ENCODE data around the gene DDAH1. TPM values are rescaled to one million over a fixed set of nuclear protein-coding genes. Genes with fewer than 3 reads are reported as not detected.

Gene DDAH1
- total and polyA plus RNA-seq, 2 of the 4 experiments (the other 2 are of a cell fraction): 78.0 to 94.5 TPM

DNA sequence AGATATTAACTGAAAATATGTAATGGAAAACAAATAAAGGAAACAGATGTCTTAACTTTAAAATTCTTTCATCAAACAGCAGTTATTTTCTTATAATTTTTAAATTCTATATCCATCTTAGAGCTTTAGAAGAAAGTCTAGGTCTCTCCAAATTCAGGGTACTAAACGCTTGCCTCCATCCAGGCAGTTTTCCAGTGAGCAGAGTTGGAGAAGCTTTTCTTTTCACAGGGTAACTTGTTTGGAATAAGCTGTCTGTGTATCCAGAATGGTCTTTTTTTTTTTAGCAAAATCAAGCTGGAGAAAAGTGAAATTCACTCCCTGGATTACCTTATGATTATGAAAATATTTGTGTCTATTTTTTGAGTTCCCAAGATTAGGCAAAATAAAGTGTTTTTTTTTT lies 88.6 kb downstream of the DDAH1 start:
- no peak overlapping the region for H3K14ac ChIP-seq (replicated peaks; ENCODE audit: low read depth, low read length)
- no peak overlapping the region for H3K9ac ChIP-seq (ENCODE audit: low read depth, low read length)
- in situ Hi-C loops (cut with MboI; ENCODE audit: low sequenced_read_pairs): no loop called here
- H3K4me2 ChIP-seq (ENCODE audit: low read depth, low read length): no peak overlapping the region
- dilution Hi-C loops (cut with HindIII; ENCODE audit: low sequenced_read_pairs, unreplicated experiment): no loop called here
- H3K23ac ChIP-seq (ENCODE audit: low read depth, low read length): no peak overlapping the region
- no peak for TF ChIP-seq FOS (IDR thresholded peaks at IDR 0.05; ENCODE audit: low read depth, low read length)
- no peak for TF ChIP-seq MAFK (IDR thresholded peaks at IDR 0.05; ENCODE audit: low read depth, low read length)
- TF ChIP-seq POLR2A (IDR thresholded peaks at IDR 0.05; ENCODE audit: low read depth, low read length): no peak
- no peak for TF ChIP-seq MAZ (IDR thresholded peaks at IDR 0.05; ENCODE audit: borderline replicate concordance, low read depth, low read length)
- no peak for TF ChIP-seq SMC3 (IDR thresholded peaks at IDR 0.05; ENCODE audit: low read depth, low read length)
- TF ChIP-seq, protein P1, sequence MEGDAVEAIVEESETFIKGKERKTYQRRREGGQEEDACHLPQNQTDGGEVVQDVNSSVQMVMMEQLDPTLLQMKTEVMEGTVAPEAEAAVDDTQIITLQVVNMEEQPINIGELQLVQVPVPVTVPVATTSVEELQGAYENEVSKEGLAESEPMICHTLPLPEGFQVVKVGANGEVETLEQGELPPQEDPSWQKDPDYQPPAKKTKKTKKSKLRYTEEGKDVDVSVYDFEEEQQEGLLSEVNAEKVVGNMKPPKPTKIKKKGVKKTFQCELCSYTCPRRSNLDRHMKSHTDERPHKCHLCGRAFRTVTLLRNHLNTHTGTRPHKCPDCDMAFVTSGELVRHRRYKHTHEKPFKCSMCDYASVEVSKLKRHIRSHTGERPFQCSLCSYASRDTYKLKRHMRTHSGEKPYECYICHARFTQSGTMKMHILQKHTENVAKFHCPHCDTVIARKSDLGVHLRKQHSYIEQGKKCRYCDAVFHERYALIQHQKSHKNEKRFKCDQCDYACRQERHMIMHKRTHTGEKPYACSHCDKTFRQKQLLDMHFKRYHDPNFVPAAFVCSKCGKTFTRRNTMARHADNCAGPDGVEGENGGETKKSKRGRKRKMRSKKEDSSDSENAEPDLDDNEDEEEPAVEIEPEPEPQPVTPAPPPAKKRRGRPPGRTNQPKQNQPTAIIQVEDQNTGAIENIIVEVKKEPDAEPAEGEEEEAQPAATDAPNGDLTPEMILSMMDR (conservative IDR thresholded peaks at IDR 0.05; ENCODE audit: low read depth, low read length): no peak
- TF ChIP-seq MXI1 (IDR thresholded peaks at IDR 0.05; ENCODE audit: borderline replicate concordance, low read depth, low read length): no peak
- no peak for TF ChIP-seq NFE2L2 (IDR thresholded peaks at IDR 0.05; ENCODE audit: low read depth, low read length)
- no peak for TF ChIP-seq CHD1 (IDR thresholded peaks at IDR 0.05; ENCODE audit: low read depth, low read length)
- no peak for TF ChIP-seq RAD21 (IDR thresholded peaks at IDR 0.05; ENCODE audit: low read length)
- TF ChIP-seq, protein P2, sequence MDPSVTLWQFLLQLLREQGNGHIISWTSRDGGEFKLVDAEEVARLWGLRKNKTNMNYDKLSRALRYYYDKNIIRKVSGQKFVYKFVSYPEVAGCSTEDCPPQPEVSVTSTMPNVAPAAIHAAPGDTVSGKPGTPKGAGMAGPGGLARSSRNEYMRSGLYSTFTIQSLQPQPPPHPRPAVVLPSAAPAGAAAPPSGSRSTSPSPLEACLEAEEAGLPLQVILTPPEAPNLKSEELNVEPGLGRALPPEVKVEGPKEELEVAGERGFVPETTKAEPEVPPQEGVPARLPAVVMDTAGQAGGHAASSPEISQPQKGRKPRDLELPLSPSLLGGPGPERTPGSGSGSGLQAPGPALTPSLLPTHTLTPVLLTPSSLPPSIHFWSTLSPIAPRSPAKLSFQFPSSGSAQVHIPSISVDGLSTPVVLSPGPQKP (IDR thresholded peaks at IDR 0.05; ENCODE audit: borderline replicate concordance, low read depth, low read length): no peak
- TF ChIP-seq RFX5 (IDR thresholded peaks at IDR 0.05; ENCODE audit: low read depth, low read length): no peak
- TF ChIP-seq BHLHE40 (IDR thresholded peaks at IDR 0.05; ENCODE audit: low read depth, low read length): no peak
- TF ChIP-seq RCOR1 (IDR thresholded peaks at IDR 0.05; ENCODE audit: insufficient replicate concordance, low read length): no peak
- no peak for TF ChIP-seq CEBPB (IDR thresholded peaks at IDR 0.05; ENCODE audit: low read depth, low read length)
- TF ChIP-seq, protein P3, sequence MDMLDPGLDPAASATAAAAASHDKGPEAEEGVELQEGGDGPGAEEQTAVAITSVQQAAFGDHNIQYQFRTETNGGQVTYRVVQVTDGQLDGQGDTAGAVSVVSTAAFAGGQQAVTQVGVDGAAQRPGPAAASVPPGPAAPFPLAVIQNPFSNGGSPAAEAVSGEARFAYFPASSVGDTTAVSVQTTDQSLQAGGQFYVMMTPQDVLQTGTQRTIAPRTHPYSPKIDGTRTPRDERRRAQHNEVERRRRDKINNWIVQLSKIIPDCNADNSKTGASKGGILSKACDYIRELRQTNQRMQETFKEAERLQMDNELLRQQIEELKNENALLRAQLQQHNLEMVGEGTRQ (IDR thresholded peaks at IDR 0.05; ENCODE audit: low read depth, low read length): no peak
- H3K4ac ChIP-seq (ENCODE audit: low read depth, low read length): no peak overlapping the region
- H3K27ac ChIP-seq (ENCODE audit: insufficient read depth, low read length): no peak overlapping the region
- H2BK5ac ChIP-seq (ENCODE audit: low read depth, low read length, poor library complexity, severe bottlenecking): no peak overlapping the region
- H3K4me1 ChIP-seq (ENCODE audit: control insufficient read depth, insufficient read depth, low read length): peaks cover 14% of the 10 kb centered on the region
- H3K79me1 ChIP-seq (ENCODE audit: low read depth in 1 of 2, low read length in 2 of 2): peaks cover 31 to 63% of the 10 kb centered on the region in 2 experiments
- H2AFZ ChIP-seq (replicated peaks; ENCODE audit: low read length, poor library complexity): no peak overlapping the region
- H4K5ac ChIP-seq (ENCODE audit: low read depth, low read length): no peak overlapping the region
- peaks cover 8% of the 10 kb centered on the region; the same call in 1 of the 2 replicates for H4K20me1 ChIP-seq (ENCODE audit: insufficient read depth, low read length)
- BruUV-seq (replicated peaks): no TSS peak
- no peak overlapping the region for H2BK120ac ChIP-seq (ENCODE audit: low read depth, low read length)
- no peak overlapping the region for H2AK5ac ChIP-seq (ENCODE audit: low read depth, low read length)
- H3K9me1 ChIP-seq (ENCODE audit: insufficient read depth, low read length): peaks cover 10% of the 10 kb centered on the region
- H2BK20ac ChIP-seq (ENCODE audit: low read depth, low read length): no peak overlapping the region
- no peak overlapping the region for H4K91ac ChIP-seq (ENCODE audit: insufficient read depth, low read depth, low read length)
- no peak for DNase-seq
- no peak overlapping the region for H3K4me3 ChIP-seq (ENCODE audit: insufficient read depth, low read depth, low read length)
- no peaks in the 10 kb centered on the region for H3K9me3 ChIP-seq (ENCODE audit: control insufficient read depth, insufficient read depth, low read length)
- ATAC-seq (ENCODE audit: low read depth): no peak
- H4K8ac ChIP-seq (ENCODE audit: low read depth in 2 of 2, low read length in 2 of 2): no peak overlapping the region
- H2AK9ac ChIP-seq (replicated peaks; ENCODE audit: low read depth, low read length, poor library complexity): no peak overlapping the region
- no peaks in the 10 kb centered on the region for H3K36me3 ChIP-seq (ENCODE audit: control insufficient read depth, insufficient read depth, low read length)
- POLR2A ChIA-PET (ENCODE audit: unreplicated experiment): interaction anchor here (0.6 kb wide), 1 partner anchor 643 kb away, joined by 4 read pairs; no protein-coding TSS in a partner anchor
- no peak overlapping the region for H3K18ac ChIP-seq (ENCODE audit: low read depth, low read length)
- WGBS, 2 experiments (ENCODE audit: extremely low coverage in 2 of 2, insufficient read length in 1 of 2): no CpG with 5 or more reads among the region's 1 CpG
- intact Hi-C loops (cut with micrococcal nuclease): no loop called here
- H3K56ac ChIP-seq (ENCODE audit: extremely low read depth, insufficient read depth, low read length): no peak overlapping the region
- H2BK15ac ChIP-seq (ENCODE audit: low read depth, low read length): no peak overlapping the region
- H3K27me3 ChIP-seq (ENCODE audit: control insufficient read depth, insufficient read depth, low read length): no peaks in the 10 kb centered on the region
- CTCF ChIA-PET: interaction anchor here (0.6 to 0.7 kb wide), 2 partner anchors 25 to 31 kb away, joined by 3 read pairs; no protein-coding TSS in a partner anchor
